Activated CD4-positive, alpha-beta T cell treated with anti-CD3 and anti-CD28 coated beads, Interleukin-2, amount 10 ng/mL, durations not matched to agents 24 days and 14 days (primary cell): ENCODE data around the gene DLST. TPM values are rescaled to one million over a fixed set of nuclear protein-coding genes. Genes with fewer than 3 reads are reported as not detected.

Source experiments
- DNase-seq: peaks from one replicate; pipeline ENCODE4 v3.0.0; 2022
- H3K27ac Mint-ChIP-seq: one replicate; pipeline ENCODE4 v1.8.0; 2022; ENCODE audit warnings: mild to moderate bottlenecking, mixed read lengths
- H3K27me3 Mint-ChIP-seq: one replicate; pipeline ENCODE4 v1.8.0; 2022; ENCODE audit warnings: mixed read lengths
- H3K36me3 Mint-ChIP-seq: one replicate; pipeline ENCODE4 v1.8.0; 2022; ENCODE audit warnings: low read depth, mild to moderate bottlenecking, mixed read lengths
- H3K4me1 Mint-ChIP-seq: one replicate; pipeline ENCODE4 v1.8.0; 2021; ENCODE audit warnings: mixed read lengths
- H3K4me3 Mint-ChIP-seq: one replicate; pipeline ENCODE4 v1.8.0; 2022; ENCODE audit warnings: mild to moderate bottlenecking, moderate library complexity, mixed read lengths
- H3K9me3 Mint-ChIP-seq: one replicate; pipeline ENCODE4 v1.8.0; 2021; ENCODE audit warnings: mixed read lengths
- intact Hi-C: fragments of 100-400 bp; cut with micrococcal nuclease; formaldehyde crosslinking; loops from one replicate; pipeline ENCODE4 v1.15.1; 2023
- total RNA-seq: library from RNA; stranded (reverse); gene quantifications from 2 replicates; pipeline ENCODE4 v1.2.3, GENCODE V29; 2022

Gene DLST
- total RNA-seq, 1 donor from 2014 or later = 110 TPM

GRCh38 chr14:74936731-74937130 is 55.0 kb downstream of the DLST start:
- no peak overlapping the region for H3K4me3 Mint-ChIP-seq
- H3K27ac Mint-ChIP-seq = no peak overlapping the region
- peaks cover 2% of the 10 kb centered on the region for H3K27me3 Mint-ChIP-seq
- intact Hi-C loops = no loop called here
- H3K36me3 Mint-ChIP-seq = no peaks in the 10 kb centered on the region
- DNase-seq = no peak
- H3K9me3 Mint-ChIP-seq = no peaks in the 10 kb centered on the region
- peaks cover 29% of the 10 kb centered on the region for H3K4me1 Mint-ChIP-seq

GRCh38 chr14:74937171-74937570 is 55.5 kb downstream of the DLST start:
- Mint-ChIP-seq H3K36me3 (no peaks in the 10 kb centered on the region), H3K27ac (no peak overlapping the region), H3K4me3 (no peak overlapping the region), H3K4me1 (peaks cover 31% of the 10 kb centered on the region), H3K9me3 (no peaks in the 10 kb centered on the region), H3K27me3 (peaks cover 2% of the 10 kb centered on the region)
- DNase-seq = no peak
- intact Hi-C loops = no loop called here

GRCh38 chr14:74938531-74939495 is 57.1 kb downstream of the DLST start:
- no peaks in the 10 kb centered on the region for H3K9me3 Mint-ChIP-seq
- no peak for DNase-seq
- intact Hi-C loops = no loop called here
- H3K4me3 Mint-ChIP-seq = no peak overlapping the region
- no peaks in the 10 kb centered on the region for H3K36me3 Mint-ChIP-seq
- peaks cover 36% of the 10 kb centered on the region for H3K4me1 Mint-ChIP-seq
- H3K27ac Mint-ChIP-seq = no peak overlapping the region
- H3K27me3 Mint-ChIP-seq = no peaks in the 10 kb centered on the region

- no peaks in the 10 kb centered on the region for H3K36me3 Mint-ChIP-seq
- peak overlapping the region; percentile 85 for H3K4me3 Mint-ChIP-seq
- intact Hi-C loops = loop anchor here (5.0 to 10.0 kb wide), 3 partner anchors 61 to 364 kb away; partner anchors contain the start of gene EIF2B2
- peak overlapping the region; percentile 93 for H3K27ac Mint-ChIP-seq
- H3K9me3 Mint-ChIP-seq = no peaks in the 10 kb centered on the region
- H3K27me3 Mint-ChIP-seq = no peaks in the 10 kb centered on the region
- H3K4me1 Mint-ChIP-seq = peaks cover 36% of the 10 kb centered on the region
- DNase-seq = no peak
Measured at GRCh38 chr14:74940956-74941565, 59.3 kb downstream of the DLST start.

- DNase-seq = peak; percentile 87
- intact Hi-C loops = loop anchor here (5.0 to 10.0 kb wide), 3 partner anchors 61 to 363 kb away; partner anchors contain the start of gene EIF2B2
- Mint-ChIP-seq H3K27ac (peak overlapping the region; percentile 93), H3K4me1 (peaks cover 38% of the 10 kb centered on the region), H3K4me3 (peak overlapping the region; percentile 85), H3K27me3 (no peaks in the 10 kb centered on the region), H3K9me3 (no peaks in the 10 kb centered on the region), H3K36me3 (no peaks in the 10 kb centered on the region)
Measured at GRCh38 chr14:74941676-74942097, 60.0 kb downstream of the DLST start.

GRCh38 chr14:74942181-74942580 is 60.5 kb downstream of the DLST start:
- intact Hi-C loops = loop anchor here (5.0 to 10.0 kb wide), 3 partner anchors 60 to 363 kb away; partner anchors contain the start of gene EIF2B2
- no peaks in the 10 kb centered on the region for H3K27me3 Mint-ChIP-seq
- H3K4me1 Mint-ChIP-seq = peaks cover 33% of the 10 kb centered on the region
- peak overlapping the region; percentile 93 for H3K27ac Mint-ChIP-seq
- peak overlapping the region; percentile 85 for H3K4me3 Mint-ChIP-seq
- no peak for DNase-seq
- H3K36me3 Mint-ChIP-seq = no peaks in the 10 kb centered on the region
- no peaks in the 10 kb centered on the region for H3K9me3 Mint-ChIP-seq

GRCh38 chr14:74942608-74943007 is 60.9 kb downstream of the DLST start:
- Mint-ChIP-seq H3K9me3 (no peaks in the 10 kb centered on the region), H3K36me3 (no peaks in the 10 kb centered on the region), H3K4me3 (peak overlapping the region; percentile 85), H3K27me3 (no peaks in the 10 kb centered on the region), H3K4me1 (peaks cover 32% of the 10 kb centered on the region), H3K27ac (peak overlapping the region; percentile 93)
- DNase-seq = no peak
- intact Hi-C loops = loop anchor here (5.0 to 10.0 kb wide), 3 partner anchors 60 to 362 kb away; partner anchors contain the start of gene EIF2B2

GRCh38 chr14:74945261-74945851 is 63.6 kb downstream of the DLST start:
- no peaks in the 10 kb centered on the region for H3K36me3 Mint-ChIP-seq
- no peaks in the 10 kb centered on the region for H3K9me3 Mint-ChIP-seq
- peaks cover 21% of the 10 kb centered on the region for H3K4me1 Mint-ChIP-seq
- H3K27me3 Mint-ChIP-seq = peaks cover 2% of the 10 kb centered on the region
- no peak overlapping the region for H3K4me3 Mint-ChIP-seq
- intact Hi-C loops = loop anchor here (1.0 to 10.0 kb wide), 3 partner anchors 81 to 359 kb away; no protein-coding TSS in a partner anchor
- DNase-seq = peak; percentile 80
- H3K27ac Mint-ChIP-seq = no peak overlapping the region

- intact Hi-C loops = loop anchor here (1.0 to 10.0 kb wide), 3 partner anchors 81 to 359 kb away; no protein-coding TSS in a partner anchor
- H3K4me1 Mint-ChIP-seq = peaks cover 21% of the 10 kb centered on the region
- H3K36me3 Mint-ChIP-seq = no peaks in the 10 kb centered on the region
- no peak overlapping the region for H3K27ac Mint-ChIP-seq
- no peak overlapping the region for H3K4me3 Mint-ChIP-seq
- peaks cover 2% of the 10 kb centered on the region for H3K27me3 Mint-ChIP-seq
- no peaks in the 10 kb centered on the region for H3K9me3 Mint-ChIP-seq
- peak; percentile 94 for DNase-seq
Measured at GRCh38 chr14:74945852-74946658, 64.3 kb downstream of the DLST start.

GRCh38 chr14:74946659-74947281 is 65.1 kb downstream of the DLST start:
- no peak for DNase-seq
- Mint-ChIP-seq H3K27me3 (peaks cover 2% of the 10 kb centered on the region), H3K4me1 (peaks cover 17% of the 10 kb centered on the region), H3K36me3 (no peaks in the 10 kb centered on the region), H3K27ac (no peak overlapping the region), H3K4me3 (no peak overlapping the region), H3K9me3 (no peaks in the 10 kb centered on the region)
- intact Hi-C loops = loop anchor here (10.0 kb wide), 2 partner anchors 82 to 358 kb away; no protein-coding TSS in a partner anchor

- intact Hi-C loops = loop anchor here (10.0 kb wide), 2 partner anchors 83 to 357 kb away; no protein-coding TSS in a partner anchor
- Mint-ChIP-seq H3K36me3 (no peaks in the 10 kb centered on the region), H3K4me3 (no peak overlapping the region), H3K4me1 (peaks cover 12% of the 10 kb centered on the region), H3K9me3 (no peaks in the 10 kb centered on the region), H3K27ac (no peak overlapping the region), H3K27me3 (peaks cover 2% of the 10 kb centered on the region)
- no peak for DNase-seq
Measured at GRCh38 chr14:74947353-74948227, 65.9 kb downstream of the DLST start.
